ENCODE measurements around the gene SDCCAG8.

SDCCAG8 gene

GRCh38 chr1:243257189-243257588, 1.3 kb downstream of the SDCCAG8 start:
- ChIA-PET CTCF (interaction anchor here (0.7 kb wide), 1 partner anchor 87 kb away, joined by 4 read pairs; no protein-coding TSS in a partner anchor), POLR2A (interaction anchor here (1.9 kb wide), 1 partner anchor 16 kb away, joined by 12 read pairs; no protein-coding TSS in a partner anchor)
- H3K36me3 ChIP-seq (ENCODE audit: control insufficient read depth in 2 of 2, insufficient read depth in 1 of 2, low read length in 2 of 2): no peaks in the 10 kb centered on the region
- peaks cover 4% of the 10 kb centered on the region for H3K4me1 ChIP-seq (ENCODE audit: control insufficient read depth, insufficient read depth, low read length)
- TF ChIP-seq ZBTB11 (tag by site-specific recombination; conservative IDR thresholded peaks at IDR 0.05; ENCODE audit: low read depth): no peak
- TF ChIP-seq IKZF3 (tag by site-specific recombination; IDR thresholded peaks at IDR 0.05): no peak
- TF ChIP-seq CTCF (tag by site-specific recombination; IDR thresholded peaks at IDR 0.05): no peak
- TF ChIP-seq ZNF792 (tag by site-specific recombination; IDR thresholded peaks at IDR 0.05): no peak
- no peak for TF ChIP-seq ZNF701 (tag by site-specific recombination; IDR thresholded peaks at IDR 0.05)
- 0 out of 2 replicates have a peak, but pooled peaks have one; percentile 17 for TF ChIP-seq PRDM1 (tag by site-specific recombination; IDR thresholded peaks at IDR 0.05)
- TF ChIP-seq SALL2 (tag by site-specific recombination; IDR thresholded peaks at IDR 0.05; ENCODE audit: borderline replicate concordance): no peak
- no peak for TF ChIP-seq ZNF548 (tag by site-specific recombination; IDR thresholded peaks at IDR 0.05)
- no peak for TF ChIP-seq ZNF398 (tag by site-specific recombination; IDR thresholded peaks at IDR 0.05)
- no peak for TF ChIP-seq ZNF16 (tag by site-specific recombination; IDR thresholded peaks at IDR 0.05; ENCODE audit: low read depth)
- TF ChIP-seq ZSCAN30 (tag by site-specific recombination; IDR thresholded peaks at IDR 0.05): 0 out of 2 replicates have a peak, but pooled peaks have one; percentile 24
- TF ChIP-seq ZNF354C (tag by site-specific recombination; IDR thresholded peaks at IDR 0.05; ENCODE audit: borderline replicate concordance, low read depth): no peak
- TF ChIP-seq ZBTB17 (tag by site-specific recombination; IDR thresholded peaks at IDR 0.05): no peak
- no peak for TF ChIP-seq ZBTB7A (tag by site-specific recombination; IDR thresholded peaks at IDR 0.05; ENCODE audit: low read depth)
- no peak overlapping the region; the same call in 1 of the 2 replicates for H3K4me3 ChIP-seq (ENCODE audit: low read depth, low read length)
- H3K9me3 ChIP-seq (ENCODE audit: control insufficient read depth, insufficient read depth, low read depth, low read length): no peaks in the 10 kb centered on the region
- H3K27ac ChIP-seq (ENCODE audit: extremely low read depth, low read depth, low read length): no peak overlapping the region

- Histone ChIP-seq H3K36me3 (ENCODE audit: control insufficient read depth in 2 of 2, insufficient read depth in 1 of 2, low read length in 2 of 2) (no peaks in the 10 kb centered on the region), H3K4me1 (ENCODE audit: control insufficient read depth, insufficient read depth, low read length) (peaks cover 2% of the 10 kb centered on the region; the same call in 1 of the 2 replicates), H3K9me3 (ENCODE audit: control insufficient read depth, insufficient read depth, low read depth, low read length) (no peaks in the 10 kb centered on the region), H3K4me3 (ENCODE audit: low read depth, low read length) (no peak overlapping the region), H3K27ac (ENCODE audit: extremely low read depth, low read depth, low read length) (no peak overlapping the region)
- POLR2A ChIA-PET: no interaction called here
- CTCF ChIA-PET: interaction anchor here (0.7 kb wide), 1 partner anchor 1346 kb away, joined by 3 read pairs; no protein-coding TSS in a partner anchor
- TF ChIP-seq ZIC2 (tag by site-specific recombination; IDR thresholded peaks at IDR 0.05): no peak
- TF ChIP-seq ZNF701 (tag by site-specific recombination; IDR thresholded peaks at IDR 0.05): no peak
- no peak for TF ChIP-seq ZNF211 (tag by site-specific recombination; IDR thresholded peaks at IDR 0.05; ENCODE audit: low read depth)
- TF ChIP-seq ZNF777 (tag by site-specific recombination; IDR thresholded peaks at IDR 0.05; ENCODE audit: borderline replicate concordance): no peak
- no peak for TF ChIP-seq ZNF660 (tag by site-specific recombination; IDR thresholded peaks at IDR 0.05)
- no peak for TF ChIP-seq ZBTB10 (tag by site-specific recombination; IDR thresholded peaks at IDR 0.05)
- TF ChIP-seq ZBTB8A (tag by site-specific recombination; IDR thresholded peaks at IDR 0.05): no peak
- TF ChIP-seq ZNF670 (tag by site-specific recombination; IDR thresholded peaks at IDR 0.05; ENCODE audit: low read depth): no peak
- TF ChIP-seq ZNF350 (tag by site-specific recombination; IDR thresholded peaks at IDR 0.05): no peak
- no peak for TF ChIP-seq KLF9 (tag by site-specific recombination; IDR thresholded peaks at IDR 0.05; ENCODE audit: low read depth)
- no peak for TF ChIP-seq ZBTB26 (tag by site-specific recombination; optimal IDR thresholded peaks at IDR 0.05)
Measured at GRCh38 chr1:243258731-243259130, 2.9 kb downstream of the SDCCAG8 start.

Measured in HEK293 (cell line).